Measurements from ENCODE around the gene RNU5B-1.
A peak's percentile ranks its signal among the peaks of the same experiment; 100 is the strongest.

Gene RNU5B-1

GRCh38 chr15:65277015-65277414 lies 27.5 kb upstream of the RNU5B-1 start:
- DNase-seq (ENCODE audit: low read depth, low spot score) = no peak
- Histone ChIP-seq H3K4me1 (ENCODE audit: insufficient read depth, insufficient read length) (no peaks in the 10 kb centered on the region), H3K9ac (ENCODE audit: insufficient read length, low read depth) (no peak overlapping the region), H3K4me3 (ENCODE audit: insufficient read length, low read depth) (no peak overlapping the region), H3K9me3 (ENCODE audit: insufficient read depth, low read length) (no peaks in the 10 kb centered on the region), H3K36me3 (ENCODE audit: insufficient read depth, insufficient read length, low read length) (no peaks in the 10 kb centered on the region), H3K27me3 (ENCODE audit: insufficient read depth, insufficient read length) (no peaks in the 10 kb centered on the region)
- no peak for TF ChIP-seq YY1 (IDR thresholded peaks at IDR 0.05; ENCODE audit: insufficient read depth, insufficient read length)
- no peak for TF ChIP-seq ZNF274 (IDR thresholded peaks at IDR 0.05; ENCODE audit: low read depth, low read length)
- no peak for TF ChIP-seq SUZ12 (IDR thresholded peaks at IDR 0.05; ENCODE audit: extremely low read depth, insufficient read depth, insufficient read length)

- Histone ChIP-seq H3K9ac (ENCODE audit: insufficient read length, low read depth) (no peak overlapping the region), H3K9me3 (ENCODE audit: insufficient read depth, low read length) (no peaks in the 10 kb centered on the region), H3K4me1 (ENCODE audit: insufficient read depth, insufficient read length) (no peaks in the 10 kb centered on the region), H3K4me3 (ENCODE audit: insufficient read length, low read depth) (no peak overlapping the region), H3K27me3 (ENCODE audit: insufficient read depth, insufficient read length) (no peaks in the 10 kb centered on the region), H3K36me3 (ENCODE audit: insufficient read depth, insufficient read length, low read length) (no peaks in the 10 kb centered on the region)
- no peak for DNase-seq (ENCODE audit: low read depth, low spot score)
- TF ChIP-seq ZNF274 (IDR thresholded peaks at IDR 0.05; ENCODE audit: low read depth, low read length) (no peak), SUZ12 (IDR thresholded peaks at IDR 0.05; ENCODE audit: extremely low read depth, insufficient read depth, insufficient read length) (no peak), YY1 (IDR thresholded peaks at IDR 0.05; ENCODE audit: insufficient read depth, insufficient read length) (no peak)
Measured at GRCh38 chr15:65278480-65278879, 26.0 kb upstream of the RNU5B-1 start.

GRCh38 chr15:65285291-65286068 lies 19.0 kb upstream of the RNU5B-1 start:
- Histone ChIP-seq H3K36me3 (ENCODE audit: insufficient read depth, insufficient read length, low read length) (no peaks in the 10 kb centered on the region), H3K4me3 (ENCODE audit: insufficient read length, low read depth) (peak overlapping the region; percentile 62), H3K4me1 (ENCODE audit: insufficient read depth, insufficient read length) (peaks cover 3% of the 10 kb centered on the region), H3K27me3 (ENCODE audit: insufficient read depth, insufficient read length) (peaks cover 3% of the 10 kb centered on the region), H3K9ac (ENCODE audit: insufficient read length, low read depth) (peak overlapping the region; percentile 92), H3K9me3 (ENCODE audit: insufficient read depth, low read length) (no peaks in the 10 kb centered on the region)
- DNase-seq (ENCODE audit: low read depth, low spot score) = no peak
- TF ChIP-seq YY1 (IDR thresholded peaks at IDR 0.05; ENCODE audit: insufficient read depth, insufficient read length) (no peak), SUZ12 (IDR thresholded peaks at IDR 0.05; ENCODE audit: extremely low read depth, insufficient read depth, insufficient read length) (no peak), ZNF274 (IDR thresholded peaks at IDR 0.05; ENCODE audit: low read depth, low read length) (no peak)

- Histone ChIP-seq H3K9me3 (ENCODE audit: insufficient read depth, low read length) (no peaks in the 10 kb centered on the region), H3K36me3 (ENCODE audit: insufficient read depth, insufficient read length, low read length) (no peaks in the 10 kb centered on the region), H3K9ac (ENCODE audit: insufficient read length, low read depth) (peak overlapping the region; percentile 92), H3K4me1 (ENCODE audit: insufficient read depth, insufficient read length) (peaks cover 3% of the 10 kb centered on the region), H3K4me3 (ENCODE audit: insufficient read length, low read depth) (peak overlapping the region; percentile 62), H3K27me3 (ENCODE audit: insufficient read depth, insufficient read length) (peaks cover 3% of the 10 kb centered on the region)
- no peak for TF ChIP-seq SUZ12 (IDR thresholded peaks at IDR 0.05; ENCODE audit: extremely low read depth, insufficient read depth, insufficient read length)
- no peak for TF ChIP-seq ZNF274 (IDR thresholded peaks at IDR 0.05; ENCODE audit: low read depth, low read length)
- no peak for TF ChIP-seq YY1 (IDR thresholded peaks at IDR 0.05; ENCODE audit: insufficient read depth, insufficient read length)
- no peak for DNase-seq (ENCODE audit: low read depth, low spot score)
Measured at GRCh38 chr15:65286069-65286703, 18.3 kb upstream of the RNU5B-1 start.

GRCh38 chr15:65286704-65287519 lies 17.6 kb upstream of the RNU5B-1 start, which contains the start of gene PARP16:
TSS of gene PARP16 (minus strand) at chr15:65286883. CDS start at chr15:65286426, 457 bp downstream.
- no peaks in the 10 kb centered on the region for H3K9me3 ChIP-seq (ENCODE audit: insufficient read depth, low read length)
- peak; percentile 89 for DNase-seq (ENCODE audit: low read depth, low spot score)
- H3K4me3 ChIP-seq (ENCODE audit: insufficient read length, low read depth) = peak within 1 kb of the TSS; percentile 62
- H3K27me3 ChIP-seq (ENCODE audit: insufficient read depth, insufficient read length) = peaks cover 3% of the 10 kb centered on the region
- H3K9ac ChIP-seq (ENCODE audit: insufficient read length, low read depth) = peak within 1 kb of the TSS; percentile 92
- TF ChIP-seq YY1 (IDR thresholded peaks at IDR 0.05; ENCODE audit: insufficient read depth, insufficient read length) (no peak), ZNF274 (IDR thresholded peaks at IDR 0.05; ENCODE audit: low read depth, low read length) (no peak), SUZ12 (IDR thresholded peaks at IDR 0.05; ENCODE audit: extremely low read depth, insufficient read depth, insufficient read length) (no peak)
- H3K36me3 ChIP-seq (ENCODE audit: insufficient read depth, insufficient read length, low read length) = no peaks in the 10 kb centered on the region
- H3K4me1 ChIP-seq (ENCODE audit: insufficient read depth, insufficient read length) = peaks cover 3% of the 10 kb centered on the region

- H3K4me3 ChIP-seq (ENCODE audit: insufficient read length, low read depth) = no peak overlapping the region
- TF ChIP-seq YY1 (IDR thresholded peaks at IDR 0.05; ENCODE audit: insufficient read depth, insufficient read length) (no peak), ZNF274 (IDR thresholded peaks at IDR 0.05; ENCODE audit: low read depth, low read length) (no peak)
- DNase-seq (ENCODE audit: low read depth, low spot score) = no peak
- no peak overlapping the region for H3K9ac ChIP-seq (ENCODE audit: insufficient read length, low read depth)
- H3K9me3 ChIP-seq (ENCODE audit: insufficient read depth, low read length) = no peaks in the 10 kb centered on the region
- H3K36me3 ChIP-seq (ENCODE audit: insufficient read depth, insufficient read length, low read length) = no peaks in the 10 kb centered on the region
- peaks cover 3% of the 10 kb centered on the region for H3K27me3 ChIP-seq (ENCODE audit: insufficient read depth, insufficient read length)
- H3K4me1 ChIP-seq (ENCODE audit: insufficient read depth, insufficient read length) = peaks cover 3% of the 10 kb centered on the region
Measured at GRCh38 chr15:65287520-65287855, 17.0 kb upstream of the RNU5B-1 start.
